Neutrophil (primary cell): Measurements from ENCODE around the gene TAPBP.

Experiments used
- H3K27ac ChIP-seq: fragments of 200-600 bp; sonication (generic); 2 replicates; pipeline ENCODE4 v1.5.1; 2016; ENCODE audit warnings: mild to moderate bottlenecking, moderate library complexity
- H3K27me3 ChIP-seq: fragments of 200-600 bp; sonication (generic); 2 replicates; pipeline ENCODE4 v1.6.0; 2016; ENCODE audit warnings: mild to moderate bottlenecking
- H3K36me3 ChIP-seq: fragments of 200-600 bp; sonication (generic); 2 replicates; pipeline ENCODE4 v1.5.1; 2017
- H3K4me1 ChIP-seq, 2 experiments: fragments of 200-600 bp in 1 of 2; sonication (generic) in 1 of 2; 1 replicate in 1 of 2; 2 replicates in 1 of 2; pipeline versions ENCODE4 v1.5.1 to v1.6.1; 2013 to 2016; ENCODE audit warnings: low read depth in 1 of 2, low read length in 1 of 2, mild to moderate bottlenecking in 1 of 2, moderate library complexity in 1 of 2; ENCODE audit not compliant: control insufficient read depth in 1 of 2, insufficient read depth in 1 of 2
- H3K4me3 ChIP-seq, 2 experiments: fragments of 200-600 bp in 1 of 2; sonication (generic) in 1 of 2; 1 replicate in 1 of 2; 2 replicates in 1 of 2; pipeline ENCODE4 v1.5.1; 2013 to 2016; ENCODE audit warnings: low read depth in 1 of 2, low read length in 1 of 2, mild to moderate bottlenecking in 1 of 2, moderate library complexity in 1 of 2
- H3K9me3 ChIP-seq: fragments of 200-600 bp; sonication (generic); 2 replicates; pipeline ENCODE4 v1.5.1; 2016
- TF ChIP-seq, protein P1 (sequence below): fragments of 200-600 bp; sonication (generic); IDR thresholded peaks from 2 replicates; pipeline ENCODE4 v1.5.1; 2016; ENCODE audit warnings: antibody characterized with exemption

TAPBP gene

DNA sequence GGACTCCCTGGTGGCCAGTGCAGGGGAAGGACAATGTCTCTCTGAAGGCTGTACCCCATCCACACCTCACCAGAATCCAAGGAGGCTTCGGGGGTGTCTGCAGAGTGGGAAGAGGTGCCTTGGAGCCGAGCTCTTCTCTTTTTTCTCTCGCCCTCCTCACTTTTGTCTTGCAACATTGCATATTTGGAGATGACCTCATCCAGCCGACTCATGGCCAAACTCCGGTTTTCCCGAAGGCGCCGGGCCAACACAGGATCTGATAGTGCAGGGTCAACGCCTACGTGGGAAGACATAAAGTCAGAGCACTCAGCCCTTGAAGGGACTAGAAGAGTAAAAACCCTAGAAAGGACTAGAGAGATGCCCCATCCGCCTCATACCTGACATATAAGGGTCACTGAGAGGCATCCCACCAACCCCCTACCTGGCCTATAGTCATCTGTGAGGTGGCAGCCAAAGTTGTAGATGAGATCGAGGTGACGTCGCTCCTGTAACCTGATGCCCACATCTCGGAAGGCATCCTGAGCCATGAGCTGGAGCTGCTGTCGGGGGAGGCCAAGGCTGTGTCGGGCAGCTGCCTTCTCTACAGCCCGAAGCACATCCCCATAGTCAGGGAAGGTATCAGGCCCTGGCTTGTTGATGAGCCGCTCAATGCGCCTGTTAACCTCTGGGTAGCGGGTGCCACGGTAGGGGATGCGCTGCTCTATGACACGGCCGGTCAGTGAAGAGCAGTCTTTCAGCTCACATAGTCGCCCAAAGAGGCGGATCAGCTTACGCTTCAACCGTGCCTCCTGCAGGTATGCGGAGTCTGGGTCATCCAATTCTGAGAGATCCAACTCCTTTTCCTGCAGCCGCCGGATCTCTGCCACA lies 6.7 kb upstream of the TAPBP start:
- TF ChIP-seq, protein P1, sequence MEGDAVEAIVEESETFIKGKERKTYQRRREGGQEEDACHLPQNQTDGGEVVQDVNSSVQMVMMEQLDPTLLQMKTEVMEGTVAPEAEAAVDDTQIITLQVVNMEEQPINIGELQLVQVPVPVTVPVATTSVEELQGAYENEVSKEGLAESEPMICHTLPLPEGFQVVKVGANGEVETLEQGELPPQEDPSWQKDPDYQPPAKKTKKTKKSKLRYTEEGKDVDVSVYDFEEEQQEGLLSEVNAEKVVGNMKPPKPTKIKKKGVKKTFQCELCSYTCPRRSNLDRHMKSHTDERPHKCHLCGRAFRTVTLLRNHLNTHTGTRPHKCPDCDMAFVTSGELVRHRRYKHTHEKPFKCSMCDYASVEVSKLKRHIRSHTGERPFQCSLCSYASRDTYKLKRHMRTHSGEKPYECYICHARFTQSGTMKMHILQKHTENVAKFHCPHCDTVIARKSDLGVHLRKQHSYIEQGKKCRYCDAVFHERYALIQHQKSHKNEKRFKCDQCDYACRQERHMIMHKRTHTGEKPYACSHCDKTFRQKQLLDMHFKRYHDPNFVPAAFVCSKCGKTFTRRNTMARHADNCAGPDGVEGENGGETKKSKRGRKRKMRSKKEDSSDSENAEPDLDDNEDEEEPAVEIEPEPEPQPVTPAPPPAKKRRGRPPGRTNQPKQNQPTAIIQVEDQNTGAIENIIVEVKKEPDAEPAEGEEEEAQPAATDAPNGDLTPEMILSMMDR: no peak
- H3K36me3 ChIP-seq: peaks cover 32% of the 10 kb centered on the region
- H3K27me3 ChIP-seq: no peaks in the 10 kb centered on the region
- peaks cover 79% of the 10 kb centered on the region in 2 experiments for H3K4me1 ChIP-seq
- no peak overlapping the region for H3K4me3 ChIP-seq
- peak overlapping the region; percentile 90 for H3K27ac ChIP-seq
- no peaks in the 10 kb centered on the region for H3K9me3 ChIP-seq

DNA sequence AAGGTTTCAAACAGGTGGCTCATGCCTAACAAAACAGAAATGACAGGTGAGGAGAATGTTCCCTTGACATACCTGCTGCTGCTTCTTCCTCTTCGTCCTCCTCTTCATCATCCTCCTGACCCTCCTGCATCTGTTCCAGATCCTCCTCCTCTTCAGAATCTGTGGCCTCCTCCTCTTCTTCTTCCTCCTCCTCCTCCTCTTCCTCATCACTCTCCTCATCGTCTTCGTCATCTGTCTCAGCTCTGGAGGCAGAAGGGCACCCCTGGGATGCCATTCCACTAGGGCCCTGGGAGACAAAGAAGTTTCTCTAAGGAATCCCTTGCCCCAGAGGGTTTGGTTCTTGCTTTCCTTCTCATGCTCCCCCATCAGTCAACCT lies 6.0 kb upstream of the TAPBP start:
- no peak overlapping the region for H3K4me3 ChIP-seq

DNA sequence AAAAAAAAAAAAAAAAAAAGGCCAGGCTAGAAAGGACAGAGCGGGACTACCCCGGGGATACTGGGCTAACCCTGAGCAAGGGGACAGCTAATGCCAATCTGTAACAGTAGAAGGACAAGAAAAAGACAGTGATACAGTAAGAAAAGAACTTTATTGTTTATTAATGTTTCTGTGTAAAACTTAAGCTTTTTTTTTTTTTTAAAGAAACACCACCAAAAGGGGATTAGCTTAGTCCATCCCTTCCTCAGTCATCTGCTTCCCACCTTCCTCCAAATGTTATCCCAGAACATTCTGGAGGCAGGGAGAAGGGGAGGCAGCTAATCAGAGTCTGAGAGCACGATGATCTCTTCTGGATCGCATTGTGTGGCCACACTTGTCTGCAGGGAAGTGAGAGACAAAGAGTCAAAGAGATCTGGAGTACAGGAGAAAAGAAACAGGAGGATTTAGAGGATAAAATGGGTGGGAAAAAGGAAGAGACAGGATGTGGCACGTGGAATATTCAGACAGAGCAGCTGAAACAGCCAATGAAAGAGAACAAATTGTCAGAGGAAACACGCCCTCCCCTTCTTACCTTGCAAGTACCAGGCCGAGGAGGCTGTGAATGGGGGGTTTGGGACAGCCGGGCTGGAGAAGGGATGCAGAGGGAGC lies 4.7 kb upstream of the TAPBP start:
- peak overlapping the region; percentile 100 for H3K27ac ChIP-seq
- TF ChIP-seq, protein P1: no peak

More for the DNA sequence above, 6.0 kb upstream of the TAPBP start:
- TF ChIP-seq, protein P1: no peak
- Histone ChIP-seq H3K9me3 (no peaks in the 10 kb centered on the region), H3K27me3 (no peaks in the 10 kb centered on the region), H3K27ac (no peak overlapping the region), H3K4me1 (peaks cover 85% of the 10 kb centered on the region in 2 experiments), H3K36me3 (peaks cover 32% of the 10 kb centered on the region)

GRCh38 chr6:33317669-33318425 lies 4.0 kb upstream of the TAPBP start, which contains the start of gene ZBTB22:
Gene ZBTB22, minus strand, starts transcription at chr6:33317744. Its CDS starts 828 bp downstream, at chr6:33316916.
- Histone ChIP-seq H3K4me1 (peaks cover 75 to 79% of the 10 kb centered on the region in 2 experiments), H3K36me3 (peaks cover 32% of the 10 kb centered on the region), H3K27me3 (no peaks in the 10 kb centered on the region), H3K9me3 (no peaks in the 10 kb centered on the region), H3K4me3 (peak within 1 kb of the TSS; percentile 77 to 94), H3K27ac (peak within 1 kb of the TSS; percentile 100)
- TF ChIP-seq, protein P1: peak; percentile 39

More for the DNA sequence above, 4.7 kb upstream of the TAPBP start:
- Histone ChIP-seq H3K4me1 (peaks cover 80 to 86% of the 10 kb centered on the region in 2 experiments), H3K9me3 (no peaks in the 10 kb centered on the region), H3K4me3 (peak overlapping the region; percentile 77 to 94), H3K36me3 (peaks cover 32% of the 10 kb centered on the region), H3K27me3 (no peaks in the 10 kb centered on the region)

DNA sequence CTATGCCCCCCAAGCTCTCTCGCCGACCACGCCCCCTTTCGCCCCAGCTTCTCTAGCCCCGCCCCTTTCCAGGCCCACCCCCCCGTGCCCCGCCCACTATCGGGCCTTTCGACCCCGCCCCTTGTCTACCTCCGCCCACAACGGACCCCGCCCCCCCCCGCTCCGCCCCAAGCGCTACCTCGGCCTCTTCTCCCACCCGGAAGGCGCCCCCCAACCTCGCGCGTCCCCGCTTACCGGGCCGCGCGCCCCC lies 3.5 kb upstream of the TAPBP start:
- Histone ChIP-seq H3K27me3 (no peaks in the 10 kb centered on the region), H3K9me3 (no peaks in the 10 kb centered on the region), H3K4me3 (peak overlapping the region; percentile 77 to 94), H3K36me3 (peaks cover 32% of the 10 kb centered on the region), H3K27ac (peak overlapping the region; percentile 100), H3K4me1 (peaks cover 76 to 79% of the 10 kb centered on the region in 2 experiments)
- TF ChIP-seq, protein P1: no peak
